ENCODE results near the gene MCM3AP.

The MCM3AP gene

DNA sequence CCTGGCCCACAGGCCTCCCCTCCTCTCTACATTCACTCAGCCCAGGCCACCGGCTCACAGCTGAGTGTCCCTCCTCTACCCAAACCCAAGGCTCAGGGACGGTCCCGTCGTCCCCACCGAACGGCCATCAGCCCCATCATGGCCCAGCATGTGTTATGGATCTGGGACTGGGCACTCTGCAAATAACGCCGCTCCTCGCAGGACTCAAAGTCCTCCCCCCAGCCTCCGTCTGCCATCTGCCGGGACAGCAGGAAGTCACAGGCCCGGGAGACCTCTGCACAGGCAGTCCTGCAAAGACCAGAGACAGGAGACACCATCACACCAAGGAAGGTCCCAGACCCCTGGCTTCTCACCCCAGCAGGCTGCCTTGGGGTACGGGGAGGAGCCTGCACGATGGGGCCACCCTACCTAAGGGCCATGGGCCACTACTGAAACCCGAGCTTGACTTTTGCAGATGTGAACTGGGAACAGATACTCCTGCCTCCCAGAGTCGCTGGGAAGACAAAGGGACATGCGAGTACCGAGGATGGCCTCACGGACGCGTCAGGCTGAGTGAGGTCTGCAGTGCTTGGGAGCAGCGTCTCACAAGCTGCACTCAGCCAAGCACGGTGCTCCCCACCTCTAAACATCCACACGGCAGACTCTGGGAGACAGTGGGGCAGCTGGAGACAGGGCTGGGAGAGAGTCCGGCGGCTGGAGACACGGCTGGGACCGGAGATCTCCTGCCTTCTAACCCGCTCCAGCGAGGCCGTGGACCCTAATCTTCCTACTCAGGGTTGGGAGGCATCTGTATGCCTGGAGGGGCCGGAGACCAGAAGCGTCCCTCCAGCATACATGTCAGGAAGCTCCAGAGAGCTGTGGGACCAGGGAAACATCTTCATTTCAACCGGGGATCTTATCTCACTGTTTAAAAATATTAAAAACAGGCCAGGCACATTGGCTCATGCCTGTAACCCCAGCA lies 90.8 kb downstream of the MCM3AP start:
- TF ChIP-seq, protein P1, sequence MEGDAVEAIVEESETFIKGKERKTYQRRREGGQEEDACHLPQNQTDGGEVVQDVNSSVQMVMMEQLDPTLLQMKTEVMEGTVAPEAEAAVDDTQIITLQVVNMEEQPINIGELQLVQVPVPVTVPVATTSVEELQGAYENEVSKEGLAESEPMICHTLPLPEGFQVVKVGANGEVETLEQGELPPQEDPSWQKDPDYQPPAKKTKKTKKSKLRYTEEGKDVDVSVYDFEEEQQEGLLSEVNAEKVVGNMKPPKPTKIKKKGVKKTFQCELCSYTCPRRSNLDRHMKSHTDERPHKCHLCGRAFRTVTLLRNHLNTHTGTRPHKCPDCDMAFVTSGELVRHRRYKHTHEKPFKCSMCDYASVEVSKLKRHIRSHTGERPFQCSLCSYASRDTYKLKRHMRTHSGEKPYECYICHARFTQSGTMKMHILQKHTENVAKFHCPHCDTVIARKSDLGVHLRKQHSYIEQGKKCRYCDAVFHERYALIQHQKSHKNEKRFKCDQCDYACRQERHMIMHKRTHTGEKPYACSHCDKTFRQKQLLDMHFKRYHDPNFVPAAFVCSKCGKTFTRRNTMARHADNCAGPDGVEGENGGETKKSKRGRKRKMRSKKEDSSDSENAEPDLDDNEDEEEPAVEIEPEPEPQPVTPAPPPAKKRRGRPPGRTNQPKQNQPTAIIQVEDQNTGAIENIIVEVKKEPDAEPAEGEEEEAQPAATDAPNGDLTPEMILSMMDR (IDR thresholded peaks at IDR 0.05; ENCODE audit: insufficient read depth, low read depth, low read length, missing control alignments): no peak
- H3K4me3 ChIP-seq (ENCODE audit: low read length): no peak overlapping the region
- DNase-seq (ENCODE audit: low read depth): no peak

DNA sequence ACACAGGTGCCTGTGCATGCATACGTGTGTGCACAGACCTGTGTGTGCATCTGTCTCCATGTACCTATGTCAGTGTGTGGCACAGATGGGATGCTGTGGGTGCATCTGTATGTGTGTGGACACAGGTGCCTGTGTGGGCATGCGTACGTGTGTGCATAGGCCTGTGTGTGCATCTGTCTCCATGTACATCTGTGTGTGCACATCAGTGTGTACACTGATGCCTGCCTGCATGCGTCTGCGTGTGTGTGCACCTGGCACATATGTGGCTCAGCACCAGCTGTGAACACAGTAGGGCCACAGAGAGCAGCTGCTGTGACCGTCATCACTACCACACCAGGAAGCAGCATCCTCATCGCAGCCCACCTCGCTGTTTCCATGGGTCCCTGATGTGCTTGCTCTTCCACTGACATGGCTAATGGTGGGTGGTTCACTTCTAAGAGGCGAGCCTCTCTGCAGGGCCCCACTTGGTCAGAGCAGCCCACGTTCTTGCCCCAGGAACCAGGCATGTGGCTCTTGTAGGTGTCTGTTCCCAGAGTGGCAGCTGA lies 91.5 kb downstream of the MCM3AP start:
- no peak for DNase-seq (ENCODE audit: low read depth)
- H3K4me3 ChIP-seq (ENCODE audit: low read length): no peak overlapping the region
- TF ChIP-seq, protein P1 (IDR thresholded peaks at IDR 0.05; ENCODE audit: insufficient read depth, low read depth, low read length, missing control alignments): no peak

DNA sequence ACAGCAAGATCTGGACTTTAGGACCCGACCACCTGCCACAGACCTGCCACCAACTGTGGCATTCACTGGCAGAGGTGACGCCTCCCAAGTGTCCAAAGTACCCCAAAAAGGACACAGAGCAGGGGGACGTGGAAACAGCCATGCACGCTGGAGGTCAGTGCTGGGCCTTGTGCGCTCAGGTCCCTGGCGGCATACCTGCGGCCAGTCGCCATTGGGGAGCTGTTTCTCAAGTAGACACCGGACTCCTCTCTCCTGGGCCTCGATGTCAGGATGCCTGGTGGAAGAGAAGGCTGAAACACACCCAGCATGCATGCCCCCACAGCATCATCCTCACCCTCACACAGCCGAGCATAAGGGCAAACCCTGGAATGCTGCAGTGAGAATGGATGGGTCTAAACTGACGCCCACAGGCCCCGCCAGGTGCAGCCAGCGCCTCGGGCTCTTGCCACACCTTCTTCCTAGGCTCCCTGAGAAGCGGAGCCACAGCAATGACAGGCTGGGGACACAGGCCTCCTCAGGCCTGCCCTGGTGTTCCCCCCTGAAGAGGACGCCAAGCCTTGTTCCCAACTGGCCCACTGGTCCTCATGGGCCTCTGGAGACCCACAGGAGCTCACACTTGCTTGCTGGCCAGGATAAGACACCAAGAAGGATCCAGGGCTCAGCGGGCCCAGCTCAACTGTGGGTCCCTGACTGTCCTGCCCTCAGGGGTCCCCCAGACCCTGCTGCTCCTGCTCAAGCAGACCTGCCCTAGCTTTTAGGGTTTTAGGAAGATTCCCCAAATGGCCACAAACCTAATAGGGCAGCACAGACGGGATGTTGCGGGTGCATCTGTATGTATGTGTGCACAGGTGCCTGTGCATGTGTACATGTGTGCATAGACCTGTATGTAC lies 93.5 kb downstream of the MCM3AP start:
- TF ChIP-seq, protein P1 (IDR thresholded peaks at IDR 0.05; ENCODE audit: insufficient read depth, low read depth, low read length, missing control alignments): no peak
- DNase-seq (ENCODE audit: low read depth): no peak
- no peak overlapping the region for H3K4me3 ChIP-seq (ENCODE audit: low read length)

DNA sequence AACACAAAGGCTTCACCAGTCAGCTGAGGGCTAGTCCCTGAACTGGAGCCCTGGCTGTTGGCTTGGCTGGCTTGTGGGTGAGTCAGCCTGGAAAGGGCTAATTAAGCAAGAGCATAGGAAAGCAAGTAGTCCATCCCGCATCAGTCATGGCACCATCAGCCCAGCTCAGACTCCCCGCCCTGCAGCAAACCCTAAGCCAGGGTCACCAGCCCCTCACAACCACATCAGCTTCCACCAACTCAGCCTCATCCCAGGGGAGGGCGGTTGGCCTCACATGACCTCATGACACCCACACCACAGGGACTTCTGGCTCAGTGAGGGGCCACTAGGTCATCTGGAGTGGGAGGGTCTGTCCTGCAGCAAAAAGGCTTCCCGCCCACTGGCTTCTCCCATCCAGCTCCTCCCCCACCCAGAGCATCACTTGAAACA lies 94.1 kb downstream of the MCM3AP start:
- TF ChIP-seq, protein P1 (IDR thresholded peaks at IDR 0.05; ENCODE audit: insufficient read depth, low read depth, low read length, missing control alignments): no peak
- H3K4me3 ChIP-seq (ENCODE audit: low read length): no peak overlapping the region
- DNase-seq (ENCODE audit: low read depth): peak; percentile 75

DNA sequence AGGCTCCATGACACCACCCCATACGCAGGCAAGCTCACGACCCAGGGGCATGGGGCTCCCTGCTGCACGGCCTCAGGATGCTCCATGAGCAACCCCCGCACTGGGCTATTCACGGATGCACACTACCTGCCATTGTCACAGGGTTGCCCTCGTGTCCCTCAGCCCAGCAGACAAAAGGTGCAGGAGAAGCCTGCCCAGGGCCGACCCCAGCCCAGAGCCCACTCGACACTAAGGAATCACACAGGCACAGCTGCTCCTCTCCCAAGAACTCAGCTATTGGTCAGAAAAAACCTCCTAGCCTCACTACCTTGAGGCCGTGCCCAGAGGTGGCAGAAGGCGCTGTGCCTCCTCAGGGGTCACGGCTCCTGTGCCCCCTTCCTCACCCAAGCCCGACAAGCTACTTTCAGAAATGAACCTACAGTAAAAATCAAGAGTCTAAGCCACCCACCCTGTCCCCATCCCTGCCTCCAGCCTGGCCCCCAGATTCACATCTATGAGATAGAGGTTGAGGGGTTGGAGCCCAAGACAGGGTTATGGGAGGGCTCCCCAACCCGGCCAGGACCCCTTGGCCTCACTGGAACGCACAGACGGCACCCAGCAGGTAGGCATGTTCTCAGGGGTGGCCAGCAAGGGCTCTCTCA lies 94.8 kb downstream of the MCM3AP start:
- no peak for DNase-seq (ENCODE audit: low read depth)
- TF ChIP-seq, protein P1 (IDR thresholded peaks at IDR 0.05; ENCODE audit: insufficient read depth, low read depth, low read length, missing control alignments): no peak
- H3K4me3 ChIP-seq (ENCODE audit: low read length): no peak overlapping the region

DNA sequence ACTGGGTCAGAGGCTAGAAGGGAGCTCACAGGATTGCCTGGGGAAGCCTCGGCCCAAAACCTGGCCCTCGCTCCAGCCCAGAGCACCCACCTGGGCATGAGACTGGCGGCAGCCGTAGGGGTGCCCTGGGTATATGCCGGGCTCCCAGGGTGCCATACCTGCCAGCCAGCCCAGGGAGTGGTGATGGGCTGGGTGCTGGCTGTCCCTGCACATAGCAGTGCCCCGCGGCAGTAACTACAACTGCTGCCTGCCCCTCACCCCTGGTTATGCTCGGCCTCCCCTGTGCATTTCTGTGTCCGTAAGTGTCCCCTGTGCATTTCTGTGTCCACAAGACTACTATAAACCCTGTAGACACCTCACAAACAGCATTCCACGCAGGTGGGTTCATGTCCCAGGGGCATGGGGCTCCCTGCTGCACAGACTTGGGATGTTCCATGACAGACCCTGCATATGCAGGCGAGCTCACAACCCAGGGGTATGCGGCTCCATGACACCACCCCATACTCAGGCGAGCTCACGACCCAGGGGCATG lies 95.4 kb downstream of the MCM3AP start:
- H3K4me3 ChIP-seq (ENCODE audit: low read length): no peak overlapping the region
- no peak for DNase-seq (ENCODE audit: low read depth)
- TF ChIP-seq, protein P1 (IDR thresholded peaks at IDR 0.05; ENCODE audit: insufficient read depth, low read depth, low read length, missing control alignments): no peak
